SKM-1 (cell line): Measurements from ENCODE around the gene TCF7L1.

Experiments used
- DNase-seq: peaks from one replicate; lab custom pipeline; 2025; ENCODE audit not compliant: unreplicated experiment; lab: John Stamatoyannopoulos, UW

The TCF7L1 gene

GRCh38 chr2:85247610-85248009 is 114.4 kb downstream of the TCF7L1 start:
- no peak for DNase-seq

- DNase-seq = no peak
These were observed 115.7 kb downstream of the TCF7L1 start for GRCh38 chr2:85248773-85249509.

- no peak for DNase-seq
These were observed 116.9 kb downstream of the TCF7L1 start for GRCh38 chr2:85250045-85250444.

GRCh38 chr2:85251070-85251616 is 118.0 kb downstream of the TCF7L1 start:
- no peak for DNase-seq

GRCh38 chr2:85253890-85254289 is 120.7 kb downstream of the TCF7L1 start:
- DNase-seq = no peak

GRCh38 chr2:85254540-85255300 is 121.5 kb downstream of the TCF7L1 start:
- DNase-seq = no peak

- no peak for DNase-seq
These were observed 122.2 kb downstream of the TCF7L1 start for GRCh38 chr2:85255456-85255812.

GRCh38 chr2:85255813-85256594 is 122.8 kb downstream of the TCF7L1 start:
- DNase-seq = no peak

GRCh38 chr2:85257359-85257969 is 124.3 kb downstream of the TCF7L1 start:
- DNase-seq = no peak

GRCh38 chr2:85257970-85258605 is 124.9 kb downstream of the TCF7L1 start:
- no peak for DNase-seq

- DNase-seq = no peak
These were observed 126.0 kb downstream of the TCF7L1 start for GRCh38 chr2:85259101-85259590.

GRCh38 chr2:85259879-85260278 is 126.7 kb downstream of the TCF7L1 start:
- no peak for DNase-seq

GRCh38 chr2:85263591-85263990 is 130.4 kb downstream of the TCF7L1 start:
- no peak for DNase-seq

GRCh38 chr2:85264471-85264870 is 131.3 kb downstream of the TCF7L1 start:
- no peak for DNase-seq

- DNase-seq = no peak
These were observed 132.1 kb downstream of the TCF7L1 start for GRCh38 chr2:85265304-85265703.

GRCh38 chr2:85266146-85267041 is 133.2 kb downstream of the TCF7L1 start:
- DNase-seq = peak; percentile 42

GRCh38 chr2:85269959-85270358 is 136.8 kb downstream of the TCF7L1 start:
- no peak for DNase-seq

GRCh38 chr2:85272357-85272756 is 139.2 kb downstream of the TCF7L1 start:
- no peak for DNase-seq
